ENCODE data around the gene HACD4. TPM values are rescaled to one million over a fixed set of nuclear protein-coding genes. Genes with fewer than 3 reads are reported as not detected.

The HACD4 gene
- total RNA-seq, 4 donors from 2014 or later = 0.15 to 0.71 (median 0.44) TPM

- no peak for ATAC-seq
- Histone ChIP-seq H3K4me1 (no peaks in the 10 kb centered on the region), H3K27ac (no peak overlapping the region), H3K36me3 (no peaks in the 10 kb centered on the region), H3K4me3 (no peak overlapping the region), H3K9me3 (no peaks in the 10 kb centered on the region), H3K27me3 (no peaks in the 10 kb centered on the region)
- TF ChIP-seq, protein P1, sequence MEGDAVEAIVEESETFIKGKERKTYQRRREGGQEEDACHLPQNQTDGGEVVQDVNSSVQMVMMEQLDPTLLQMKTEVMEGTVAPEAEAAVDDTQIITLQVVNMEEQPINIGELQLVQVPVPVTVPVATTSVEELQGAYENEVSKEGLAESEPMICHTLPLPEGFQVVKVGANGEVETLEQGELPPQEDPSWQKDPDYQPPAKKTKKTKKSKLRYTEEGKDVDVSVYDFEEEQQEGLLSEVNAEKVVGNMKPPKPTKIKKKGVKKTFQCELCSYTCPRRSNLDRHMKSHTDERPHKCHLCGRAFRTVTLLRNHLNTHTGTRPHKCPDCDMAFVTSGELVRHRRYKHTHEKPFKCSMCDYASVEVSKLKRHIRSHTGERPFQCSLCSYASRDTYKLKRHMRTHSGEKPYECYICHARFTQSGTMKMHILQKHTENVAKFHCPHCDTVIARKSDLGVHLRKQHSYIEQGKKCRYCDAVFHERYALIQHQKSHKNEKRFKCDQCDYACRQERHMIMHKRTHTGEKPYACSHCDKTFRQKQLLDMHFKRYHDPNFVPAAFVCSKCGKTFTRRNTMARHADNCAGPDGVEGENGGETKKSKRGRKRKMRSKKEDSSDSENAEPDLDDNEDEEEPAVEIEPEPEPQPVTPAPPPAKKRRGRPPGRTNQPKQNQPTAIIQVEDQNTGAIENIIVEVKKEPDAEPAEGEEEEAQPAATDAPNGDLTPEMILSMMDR (IDR thresholded peaks at IDR 0.05 in 4 of 5, conservative IDR thresholded peaks at IDR 0.05 in 1 of 5) = no peak
- TF ChIP-seq POLR2A (IDR thresholded peaks at IDR 0.05) = no peak
- no peak for DNase-seq
- in situ Hi-C loops (cut with MboI; ENCODE audit: low sequenced_read_pairs in 4 of 4) = no loop called here
- intact Hi-C loops (cut with DNase I; ENCODE audit: low total_unique reads) = no loop called here
Observed at GRCh38 chr9:21075484-21075883, 44.0 kb upstream of the HACD4 start.

DNA sequence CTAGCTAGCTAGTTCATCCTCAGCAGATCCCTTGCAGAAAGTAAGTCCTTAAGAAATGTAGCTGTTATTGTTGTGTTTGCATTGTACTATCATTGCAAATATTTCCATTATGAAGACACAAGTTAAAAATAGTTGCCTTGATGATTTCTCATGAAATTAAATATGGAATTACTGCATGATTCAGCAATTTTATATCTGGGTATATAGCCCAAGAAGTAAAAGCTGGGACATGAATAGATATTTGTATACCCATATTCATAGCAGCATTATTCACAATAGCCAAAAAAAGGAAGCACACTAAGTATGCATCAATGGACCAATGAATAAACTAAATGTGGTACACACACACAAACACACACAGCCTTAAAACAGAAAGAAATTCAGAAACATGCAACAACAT lies 39.5 kb upstream of the HACD4 start:
- no peak overlapping the region for H3K27ac ChIP-seq
- in situ Hi-C loops (cut with MboI; ENCODE audit: low sequenced_read_pairs in 4 of 4) = no loop called here
- H3K36me3 ChIP-seq = no peaks in the 10 kb centered on the region
- H3K4me1 ChIP-seq = peaks cover 0 to 4% of the 10 kb centered on the region in 2 donors
- no peaks in the 10 kb centered on the region for H3K9me3 ChIP-seq
- intact Hi-C loops (cut with DNase I; ENCODE audit: low total_unique reads) = no loop called here
- DNase-seq (no peak), ATAC-seq (no peak)
- H3K4me3 ChIP-seq = no peak overlapping the region
- no peak for TF ChIP-seq POLR2A (IDR thresholded peaks at IDR 0.05)
- TF ChIP-seq, protein P1 (IDR thresholded peaks at IDR 0.05 in 4 of 5, conservative IDR thresholded peaks at IDR 0.05 in 1 of 5) = no peak
- H3K27me3 ChIP-seq = no peaks in the 10 kb centered on the region

GRCh38 chr9:21070171-21070571 lies 38.7 kb upstream of the HACD4 start:
- DNase-seq = peak; percentile 10 to 14
- Histone ChIP-seq H3K4me3 (peak overlapping the region in 2 of 4 donors; percentile 2 to 11), H3K27me3 (no peaks in the 10 kb centered on the region), H3K9me3 (no peaks in the 10 kb centered on the region), H3K36me3 (no peaks in the 10 kb centered on the region), H3K27ac (no peak overlapping the region), H3K4me1 (peaks cover 0 to 4% of the 10 kb centered on the region in 2 donors)
- in situ Hi-C loops (cut with MboI; ENCODE audit: low sequenced_read_pairs in 4 of 4) = no loop called here
- ATAC-seq = peak; percentile 75 to 88
- intact Hi-C loops (cut with DNase I; ENCODE audit: low total_unique reads) = no loop called here
- TF ChIP-seq, protein P1 (IDR thresholded peaks at IDR 0.05 in 4 of 5, conservative IDR thresholded peaks at IDR 0.05 in 1 of 5) = peak in 3 of 5 experiments; percentile 13 to 37 (median 14)
- TF ChIP-seq POLR2A (IDR thresholded peaks at IDR 0.05) = no peak

GRCh38 chr9:21060919-21061561 lies 29.6 kb upstream of the HACD4 start:
- Histone ChIP-seq H3K4me1 (no peaks in the 10 kb centered on the region), H3K27me3 (no peaks in the 10 kb centered on the region), H3K9me3 (no peaks in the 10 kb centered on the region), H3K4me3 (no peak overlapping the region), H3K36me3 (no peaks in the 10 kb centered on the region), H3K27ac (no peak overlapping the region)
- no peak for ATAC-seq
- in situ Hi-C loops (cut with MboI; ENCODE audit: low sequenced_read_pairs in 4 of 4) (no loop called here), intact Hi-C loops (cut with DNase I; ENCODE audit: low total_unique reads) (no loop called here)
- TF ChIP-seq, protein P1 (IDR thresholded peaks at IDR 0.05 in 4 of 5, conservative IDR thresholded peaks at IDR 0.05 in 1 of 5) = no peak
- TF ChIP-seq POLR2A (IDR thresholded peaks at IDR 0.05) = no peak
- no peak for DNase-seq

DNA sequence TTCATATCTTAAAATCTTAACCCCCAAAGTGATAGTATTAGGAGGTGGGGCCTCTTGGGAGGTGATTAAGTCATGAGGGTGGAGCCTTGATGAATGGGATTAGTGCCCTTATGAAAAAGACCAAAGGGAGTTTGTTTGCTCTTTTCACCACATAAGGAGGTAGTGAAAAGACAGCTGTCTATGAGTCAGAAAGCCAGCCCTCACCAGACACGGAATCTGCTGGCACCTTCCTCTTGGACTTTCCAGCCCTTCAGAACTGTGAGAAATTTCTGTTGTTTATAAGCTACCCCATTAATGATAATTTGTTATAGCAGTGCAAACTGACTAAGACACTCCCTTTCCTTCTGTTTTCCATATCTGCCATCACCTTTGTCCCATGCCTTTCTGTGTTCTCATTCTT lies 25.5 kb upstream of the HACD4 start:
- in situ Hi-C loops (cut with MboI; ENCODE audit: low sequenced_read_pairs in 4 of 4) (no loop called here), intact Hi-C loops (cut with DNase I; ENCODE audit: low total_unique reads) (no loop called here)
- DNase-seq (no peak), ATAC-seq (no peak)
- TF ChIP-seq, protein P1 (IDR thresholded peaks at IDR 0.05 in 4 of 5, conservative IDR thresholded peaks at IDR 0.05 in 1 of 5) = no peak
- TF ChIP-seq POLR2A (IDR thresholded peaks at IDR 0.05) = no peak
- Histone ChIP-seq H3K27ac (no peak overlapping the region), H3K4me1 (no peaks in the 10 kb centered on the region), H3K4me3 (no peak overlapping the region), H3K36me3 (no peaks in the 10 kb centered on the region), H3K9me3 (no peaks in the 10 kb centered on the region), H3K27me3 (no peaks in the 10 kb centered on the region)

Data from gastrocnemius medialis (tissue), 4 donors.